ENCODE data around the gene AIRE.
A peak's percentile ranks its signal among the peaks of the same experiment; 100 is the strongest.
"Not testable (repeated sequence)": the region's sequence is repeated elsewhere in the genome, so short reads cannot be mapped to it uniquely, and the experiment has no call there.

Gene AIRE

GRCh38 chr21:44291936-44292811, 6.5 kb downstream of the AIRE start:
- DNase-seq, result no peak

- DNase-seq, result no peak
Measured at GRCh38 chr21:44292812-44293195, 7.1 kb downstream of the AIRE start.

- no peak for DNase-seq
Measured at GRCh38 chr21:44293551-44294231, 8.0 kb downstream of the AIRE start.

GRCh38 chr21:44294391-44295162, 8.9 kb downstream of the AIRE start:
- no peak for DNase-seq

GRCh38 chr21:44295163-44295573, 9.5 kb downstream of the AIRE start:
- no peak for DNase-seq

GRCh38 chr21:44295646-44296045, 10.0 kb downstream of the AIRE start:
- no peak for DNase-seq

- no peak for DNase-seq
Measured at GRCh38 chr21:44296103-44296519, 10.4 kb downstream of the AIRE start.

GRCh38 chr21:44296916-44297315, 11.2 kb downstream of the AIRE start:
- no peak for DNase-seq

GRCh38 chr21:44297525-44298290, 12.0 kb downstream of the AIRE start:
- peak; percentile 86 for DNase-seq

GRCh38 chr21:44298301-44298700, 12.6 kb downstream of the AIRE start:
- DNase-seq, result no peak

GRCh38 chr21:44299085-44299457, 13.4 kb downstream of the AIRE start:
- no peak for DNase-seq

- DNase-seq, result peak; percentile 79 to 83
Measured at GRCh38 chr21:44299458-44300261, 14.0 kb downstream of the AIRE start, which contains the start of gene PFKL. Gene PFKL, plus strand, starts transcription at chr21:44300053. Its CDS starts 53 bp downstream, at chr21:44300106.

GRCh38 chr21:44300262-44300959, 14.7 kb downstream of the AIRE start:
- peak; percentile 75 to 79 for DNase-seq

GRCh38 chr21:44301141-44301540, 15.5 kb downstream of the AIRE start:
- no peak for DNase-seq

- DNase-seq, result no peak
Measured at GRCh38 chr21:44301961-44302406, 16.3 kb downstream of the AIRE start.

- not testable (repeated sequence) for DNase-seq
Measured at GRCh38 chr21:44302573-44303401, 17.1 kb downstream of the AIRE start.

GRCh38 chr21:44303490-44303981, 17.9 kb downstream of the AIRE start:
- no peak for DNase-seq

GRCh38 chr21:44304011-44304616, 18.4 kb downstream of the AIRE start:
- no peak for DNase-seq

- peak; percentile 55 to 64 for DNase-seq
Measured at GRCh38 chr21:44304877-44305293, 19.2 kb downstream of the AIRE start.

All from activated T-cell treated with anti-CD3 and anti-CD28 coated beads, Interleukin-2, amount 50 U/mL, for 48 hours (primary cell).